Measurements from ENCODE around the gene BTBD19. TPM values are rescaled to one million over a fixed set of nuclear protein-coding genes. Genes with fewer than 3 reads are reported as not detected.

BTBD19 gene
- total RNA-seq, 4 donors from 2014 or later, result 1.0 to 4.0 (median 2.4) TPM

GRCh38 chr1:44848456-44849181, 40.3 kb downstream of the BTBD19 start:
- 63 to 73% methylated on average over 7 of the region's 7 CpGs for WGBS, 2 donors
- intact Hi-C loops (cut with DNase I; ENCODE audit: low total_unique reads), result no loop called here
- no peak for DNase-seq (ENCODE audit: low spot score in 2 of 2)
- no peak for TF ChIP-seq CTCF (IDR thresholded peaks at IDR 0.05)
- TF ChIP-seq POLR2A (IDR thresholded peaks at IDR 0.05), result no peak
- H3K4me3 ChIP-seq (ENCODE audit: low read depth, poor library complexity, severe bottlenecking), result no peak overlapping the region

GRCh38 chr1:44849575-44850132, 41.3 kb downstream of the BTBD19 start:
- no peak overlapping the region for H3K4me3 ChIP-seq (ENCODE audit: low read depth, poor library complexity, severe bottlenecking)
- intact Hi-C loops (cut with DNase I; ENCODE audit: low total_unique reads), result no loop called here
- no peak for TF ChIP-seq POLR2A (IDR thresholded peaks at IDR 0.05)
- no peak for TF ChIP-seq CTCF (IDR thresholded peaks at IDR 0.05)
- 65 to 70% methylated on average over 2 of the region's 2 CpGs for WGBS, 2 donors
- DNase-seq (ENCODE audit: low spot score in 2 of 2), result no peak

GRCh38 chr1:44851308-44851707, 43.0 kb downstream of the BTBD19 start:
- intact Hi-C loops (cut with DNase I; ENCODE audit: low total_unique reads), result no loop called here
- DNase-seq (ENCODE audit: low spot score in 2 of 2), result no peak
- H3K4me3 ChIP-seq (ENCODE audit: low read depth, poor library complexity, severe bottlenecking), result no peak overlapping the region
- no peak for TF ChIP-seq CTCF (IDR thresholded peaks at IDR 0.05)
- no peak for TF ChIP-seq POLR2A (IDR thresholded peaks at IDR 0.05)
- WGBS, 2 donors, result 93 to 100% methylated on average over 1 of the region's 1 CpG

- no peak for DNase-seq (ENCODE audit: low spot score in 2 of 2)
- intact Hi-C loops (cut with DNase I; ENCODE audit: low total_unique reads), result no loop called here
- TF ChIP-seq POLR2A (IDR thresholded peaks at IDR 0.05), result no peak
- no peak for TF ChIP-seq CTCF (IDR thresholded peaks at IDR 0.05)
- H3K4me3 ChIP-seq (ENCODE audit: low read depth, poor library complexity, severe bottlenecking), result no peak overlapping the region
- 93 to 94% methylated on average over 6 of the region's 6 CpGs for WGBS, 2 donors
Observed at GRCh38 chr1:44853201-44853600, 44.9 kb downstream of the BTBD19 start.

- intact Hi-C loops (cut with DNase I; ENCODE audit: low total_unique reads), result no loop called here
- no peak for DNase-seq (ENCODE audit: low spot score in 2 of 2)
- TF ChIP-seq POLR2A (IDR thresholded peaks at IDR 0.05) (no peak), CTCF (IDR thresholded peaks at IDR 0.05) (no peak)
- WGBS, 2 donors, result 78 to 93% methylated on average over 1 of the region's 1 CpG
- no peak overlapping the region for H3K4me3 ChIP-seq (ENCODE audit: low read depth, poor library complexity, severe bottlenecking)
Observed at GRCh38 chr1:44854970-44855369, 46.6 kb downstream of the BTBD19 start.

All from lower leg skin (tissue), 4 donors.